Stomach (tissue), 4 donors: ENCODE data around the gene PAFAH1B1.

ENCODE experiments used
- CTCF ChIP-seq, 7 experiments: fragments of 450-650 bp in 4 of 7; fragments of 200-600 bp in 3 of 7; sonication (generic) in 3 of 7; IDR thresholded peaks; one replicate each; pipeline ENCODE4 v1.5.1; 2016 to 2019; ENCODE audit warnings: antibody characterized with exemption in 7 of 7, control low read depth in 2 of 7, mild to moderate bottlenecking in 1 of 7
- EP300 ChIP-seq: sonication (generic); formaldehyde crosslinking; IDR thresholded peaks from one replicate; pipeline ENCODE4 v1.6.1; 2017; ENCODE audit warnings: antibody characterized with exemption
- POLR2A ChIP-seq, 4 donors: fragments of 450-650 bp; IDR thresholded peaks; one replicate each; pipeline ENCODE4 v1.6.1; 2016; ENCODE audit warnings: antibody characterized with exemption in 4 of 4, control low read depth in 2 of 4, mild to moderate bottlenecking in 1 of 4, moderate library complexity in 1 of 4
- POLR2AphosphoS5 ChIP-seq, 3 donors: sonication (generic); formaldehyde crosslinking; IDR thresholded peaks; one replicate each; pipeline ENCODE4 v1.6.1; 2016; ENCODE audit warnings: antibody characterized with exemption in 3 of 3

GRCh38 chr17:2551928-2552327 lies 41.5 kb upstream of the PAFAH1B1 start:
- TF ChIP-seq CTCF (IDR thresholded peaks at IDR 0.05) (no peak), POLR2A (IDR thresholded peaks at IDR 0.05) (no peak), EP300 (no peak), POLR2AphosphoS5 (IDR thresholded peaks at IDR 0.05) (no peak)
